Endothelial cell (in vitro differentiated cells): ENCODE data around the gene HMSD. TPM values are rescaled to one million over a fixed set of nuclear protein-coding genes. Genes with fewer than 3 reads are reported as not detected.
"Not testable (repeated sequence)": the region's sequence is repeated elsewhere in the genome, so short reads cannot be mapped to it uniquely, and the experiment has no call there.

Source experiments
- DNase-seq: peaks from one replicate; pipeline ENCODE4 v3.0.0; 2021; ENCODE audit warnings: low spot score
- H3K27ac Mint-ChIP-seq: one replicate; pipeline ENCODE4 v1.8.0; 2021; ENCODE audit warnings: mixed read lengths, inconsistent platforms; ENCODE audit not compliant: unreplicated experiment
- H3K27me3 Mint-ChIP-seq: one replicate; pipeline ENCODE4 v1.8.0; 2021; ENCODE audit warnings: mild to moderate bottlenecking, moderate library complexity, mixed read lengths, inconsistent platforms; ENCODE audit not compliant: unreplicated experiment
- H3K36me3 Mint-ChIP-seq: one replicate; pipeline ENCODE4 v1.8.0; 2021; ENCODE audit warnings: mild to moderate bottlenecking, low read depth, mixed read lengths, inconsistent platforms; ENCODE audit not compliant: unreplicated experiment
- H3K4me1 Mint-ChIP-seq: one replicate; pipeline ENCODE4 v1.8.0; 2021; ENCODE audit warnings: mild to moderate bottlenecking, mixed read lengths, inconsistent platforms; ENCODE audit not compliant: unreplicated experiment
- H3K4me3 Mint-ChIP-seq: one replicate; pipeline ENCODE4 v1.8.0; 2021; ENCODE audit warnings: mild to moderate bottlenecking, mixed read lengths, inconsistent platforms; ENCODE audit not compliant: unreplicated experiment
- H3K9me3 Mint-ChIP-seq: one replicate; pipeline ENCODE4 v1.8.0; 2021; ENCODE audit warnings: mixed read lengths, inconsistent platforms; ENCODE audit not compliant: unreplicated experiment
- total RNA-seq: library from RNA; stranded (reverse); fragmentation: NEBNext Ultra II Directional; extraction: Animal tissue kit (Norgen Biotek cat#: 25700); gene quantifications from one replicate; pipeline ENCODE4 v1.2.1, GENCODE V29; 2021; ENCODE audit not compliant: unreplicated experiment
- TF ChIP-seq, protein P1 (sequence below): fragments of 200-600 bp; sonication (generic); IDR thresholded peaks from one replicate; pipeline ENCODE4 v1.5.0; 2021; ENCODE audit warnings: antibody characterized with exemption; ENCODE audit not compliant: unreplicated experiment

The HMSD gene
- total RNA-seq, 1 donor from 2014 or later: not detected

DNA sequence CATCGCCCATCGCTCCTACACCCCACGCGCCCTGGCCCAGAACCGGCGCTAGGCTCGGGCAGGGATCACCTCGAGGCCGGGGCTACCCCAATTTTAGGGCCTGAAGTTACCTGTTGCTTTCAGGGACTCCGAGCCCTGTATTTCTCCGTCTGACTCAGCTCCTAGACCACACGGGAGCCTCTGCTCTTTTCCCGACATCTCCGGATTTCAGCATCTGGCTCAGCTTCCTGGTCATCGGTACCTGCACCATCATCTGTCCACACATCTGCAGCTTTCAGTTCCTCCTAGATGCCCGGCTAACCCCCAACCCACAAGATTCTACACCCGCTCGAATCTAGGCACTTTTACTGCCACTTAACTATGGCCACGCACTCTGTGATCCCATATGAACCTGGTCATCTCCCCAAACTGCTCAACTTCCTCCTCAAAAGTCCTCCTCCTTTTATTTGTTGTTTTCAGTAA lies 12.1 kb upstream of the HMSD start:
- TF ChIP-seq, protein P1, sequence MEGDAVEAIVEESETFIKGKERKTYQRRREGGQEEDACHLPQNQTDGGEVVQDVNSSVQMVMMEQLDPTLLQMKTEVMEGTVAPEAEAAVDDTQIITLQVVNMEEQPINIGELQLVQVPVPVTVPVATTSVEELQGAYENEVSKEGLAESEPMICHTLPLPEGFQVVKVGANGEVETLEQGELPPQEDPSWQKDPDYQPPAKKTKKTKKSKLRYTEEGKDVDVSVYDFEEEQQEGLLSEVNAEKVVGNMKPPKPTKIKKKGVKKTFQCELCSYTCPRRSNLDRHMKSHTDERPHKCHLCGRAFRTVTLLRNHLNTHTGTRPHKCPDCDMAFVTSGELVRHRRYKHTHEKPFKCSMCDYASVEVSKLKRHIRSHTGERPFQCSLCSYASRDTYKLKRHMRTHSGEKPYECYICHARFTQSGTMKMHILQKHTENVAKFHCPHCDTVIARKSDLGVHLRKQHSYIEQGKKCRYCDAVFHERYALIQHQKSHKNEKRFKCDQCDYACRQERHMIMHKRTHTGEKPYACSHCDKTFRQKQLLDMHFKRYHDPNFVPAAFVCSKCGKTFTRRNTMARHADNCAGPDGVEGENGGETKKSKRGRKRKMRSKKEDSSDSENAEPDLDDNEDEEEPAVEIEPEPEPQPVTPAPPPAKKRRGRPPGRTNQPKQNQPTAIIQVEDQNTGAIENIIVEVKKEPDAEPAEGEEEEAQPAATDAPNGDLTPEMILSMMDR: no peak
- Mint-ChIP-seq H3K4me1 (no peaks in the 10 kb centered on the region), H3K4me3 (no peak overlapping the region), H3K27ac (no peak overlapping the region), H3K27me3 (no peaks in the 10 kb centered on the region), H3K36me3 (no peaks in the 10 kb centered on the region), H3K9me3 (no peaks in the 10 kb centered on the region)
- no peak for DNase-seq

DNA sequence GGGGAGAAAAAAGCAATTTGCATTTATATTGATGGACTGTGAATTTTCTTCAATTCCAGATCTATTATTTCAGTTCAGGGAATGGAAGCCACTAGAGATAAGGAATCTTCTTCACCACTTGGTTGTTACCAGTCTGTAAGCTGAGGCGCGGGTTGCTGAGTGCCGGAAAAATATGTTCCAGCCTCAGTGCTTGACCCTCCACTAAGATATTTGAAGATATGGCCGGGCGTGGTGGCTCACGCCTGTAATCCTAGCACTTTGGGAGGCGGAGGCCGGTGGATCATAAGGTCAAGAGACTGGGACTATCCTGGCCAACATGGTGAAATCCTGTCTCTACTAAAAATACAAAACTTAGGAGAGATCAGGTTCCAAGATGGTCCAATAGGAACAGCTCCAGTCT lies 9.1 kb upstream of the HMSD start:
- TF ChIP-seq, protein P1: no peak
- Mint-ChIP-seq H3K36me3 (no peaks in the 10 kb centered on the region), H3K27me3 (no peaks in the 10 kb centered on the region), H3K9me3 (no peaks in the 10 kb centered on the region), H3K27ac (no peak overlapping the region), H3K4me1 (no peaks in the 10 kb centered on the region), H3K4me3 (no peak overlapping the region)
- DNase-seq: no peak

DNA sequence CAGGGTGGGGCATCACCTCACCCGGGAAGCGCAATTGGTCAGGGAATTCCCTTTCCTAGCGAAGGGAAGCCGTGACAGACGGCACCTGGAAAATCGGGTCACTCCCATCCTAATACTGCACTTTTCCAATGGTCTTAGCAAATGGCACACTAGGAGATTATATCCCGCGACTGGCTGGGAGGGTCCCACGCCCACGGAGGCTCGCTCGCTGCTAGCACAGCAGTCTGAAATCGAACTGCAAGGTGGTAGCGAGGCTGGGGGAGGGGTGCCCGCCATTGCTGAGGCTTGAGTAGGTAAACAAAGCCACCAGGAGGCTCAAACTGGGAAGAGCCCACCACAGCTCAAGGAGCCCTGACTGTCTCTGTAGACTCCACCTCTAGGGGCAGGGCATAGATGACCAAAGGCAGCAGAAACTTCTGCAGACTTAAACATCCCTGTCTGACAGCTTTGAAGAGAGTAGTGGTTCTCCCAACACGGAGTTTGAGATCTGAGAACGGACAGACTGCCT lies 8.5 kb upstream of the HMSD start:
- H3K27me3 Mint-ChIP-seq, H3K4me3 Mint-ChIP-seq, H3K9me3 Mint-ChIP-seq, H3K27ac Mint-ChIP-seq, DNase-seq, H3K36me3 Mint-ChIP-seq, H3K4me1 Mint-ChIP-seq: not testable (repeated sequence)

DNA sequence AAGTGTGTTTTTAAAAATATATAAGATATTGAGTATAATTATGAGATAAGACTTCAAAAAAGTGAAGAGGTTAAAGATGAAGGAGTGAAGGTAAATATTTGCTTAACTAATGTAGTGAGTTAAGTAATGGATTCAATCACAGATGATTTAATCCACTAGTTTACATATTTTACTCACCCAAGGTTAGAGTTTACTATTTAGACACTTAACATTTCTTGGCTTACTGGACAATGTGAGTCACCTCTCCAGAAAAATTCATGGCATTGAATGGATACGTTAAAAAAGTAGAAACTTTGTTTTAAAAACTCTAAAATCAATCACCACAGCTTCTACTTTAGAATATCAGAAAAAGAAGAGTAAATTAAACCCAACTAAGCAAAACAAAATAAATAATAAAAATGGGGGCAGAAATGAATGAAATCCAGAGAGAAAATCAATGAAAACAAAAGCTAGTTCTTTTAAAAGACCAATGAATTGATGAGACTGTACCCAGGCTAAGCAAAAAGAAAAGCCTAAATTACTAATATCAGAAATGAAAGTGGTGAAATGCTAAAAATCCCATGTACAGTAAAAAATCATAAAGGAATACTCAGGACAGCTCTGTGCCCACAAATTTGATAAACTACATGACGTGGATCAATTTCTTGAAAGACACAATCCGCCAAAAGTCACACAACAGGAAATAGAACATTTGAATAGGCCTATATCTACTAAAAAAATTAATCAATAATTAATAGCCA lies 1.9 kb upstream of the HMSD start:
- H3K27ac Mint-ChIP-seq: no peak overlapping the region
- no peaks in the 10 kb centered on the region for H3K4me1 Mint-ChIP-seq
- H3K36me3 Mint-ChIP-seq: no peaks in the 10 kb centered on the region
- no peak for DNase-seq
- no peak overlapping the region for H3K4me3 Mint-ChIP-seq
- TF ChIP-seq, protein P1: no peak
- no peaks in the 10 kb centered on the region for H3K27me3 Mint-ChIP-seq
- H3K9me3 Mint-ChIP-seq: no peaks in the 10 kb centered on the region

DNA sequence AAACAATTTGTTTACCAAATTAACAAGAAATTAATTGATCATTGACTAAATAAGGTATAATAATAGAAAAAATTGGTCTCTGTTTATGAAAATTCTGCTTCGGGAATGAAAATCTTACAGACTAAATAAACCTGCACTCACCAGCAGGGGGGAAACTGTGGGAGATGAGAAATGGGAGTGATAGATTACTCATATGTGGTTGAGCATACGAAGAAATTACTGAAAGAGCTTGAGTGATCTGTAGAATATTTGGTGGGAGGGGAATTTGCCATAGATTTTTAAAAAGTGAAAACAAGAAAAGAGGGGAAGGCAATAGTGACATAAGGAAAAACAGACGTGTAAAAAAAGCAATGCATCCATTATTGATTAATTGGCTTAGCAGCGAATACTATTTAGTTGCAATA lies 2.2 kb downstream of the HMSD start:
- Mint-ChIP-seq H3K4me3 (no peak overlapping the region), H3K9me3 (no peaks in the 10 kb centered on the region), H3K27me3 (no peaks in the 10 kb centered on the region), H3K4me1 (no peaks in the 10 kb centered on the region), H3K27ac (no peak overlapping the region), H3K36me3 (no peaks in the 10 kb centered on the region)
- TF ChIP-seq, protein P1: no peak
- DNase-seq: no peak
